Measurements from ENCODE around the gene TRAF4.

- TF ChIP-seq CTCF (conservative IDR thresholded peaks at IDR 0.05; ENCODE audit: low read depth, low read length) (no peak), EZH2phosphoT487 (IDR thresholded peaks at IDR 0.05; ENCODE audit: borderline replicate concordance, low read length) (no peak)
Observed at GRCh38 chr17:28729950-28730330, 13.9 kb upstream of the TRAF4 start.

Measured in PC-3 (cell line).